Measurements from ENCODE around the gene KCNT2.

- no peak for TF ChIP-seq POLR2A (IDR thresholded peaks at IDR 0.05; ENCODE audit: borderline replicate concordance, extremely low read depth, insufficient read depth, insufficient read length)
- no peak for TF ChIP-seq SRF (IDR thresholded peaks at IDR 0.05; ENCODE audit: low read depth)
- TF ChIP-seq CTCF (IDR thresholded peaks at IDR 0.05 in 2 of 3, conservative IDR thresholded peaks at IDR 0.05 in 1 of 3; ENCODE audit: borderline replicate concordance in 1 of 3, insufficient read depth in 1 of 3, low read depth in 2 of 3, low read length in 2 of 3): no peak
- TF ChIP-seq MAX (IDR thresholded peaks at IDR 0.05): no peak
Measured at GRCh38 chr1:196454792-196455191, 153.4 kb downstream of the KCNT2 start.

Measured in HCT116 (cell line).